Measurements from ENCODE around the gene RAB2B.

RAB2B gene

DNA sequence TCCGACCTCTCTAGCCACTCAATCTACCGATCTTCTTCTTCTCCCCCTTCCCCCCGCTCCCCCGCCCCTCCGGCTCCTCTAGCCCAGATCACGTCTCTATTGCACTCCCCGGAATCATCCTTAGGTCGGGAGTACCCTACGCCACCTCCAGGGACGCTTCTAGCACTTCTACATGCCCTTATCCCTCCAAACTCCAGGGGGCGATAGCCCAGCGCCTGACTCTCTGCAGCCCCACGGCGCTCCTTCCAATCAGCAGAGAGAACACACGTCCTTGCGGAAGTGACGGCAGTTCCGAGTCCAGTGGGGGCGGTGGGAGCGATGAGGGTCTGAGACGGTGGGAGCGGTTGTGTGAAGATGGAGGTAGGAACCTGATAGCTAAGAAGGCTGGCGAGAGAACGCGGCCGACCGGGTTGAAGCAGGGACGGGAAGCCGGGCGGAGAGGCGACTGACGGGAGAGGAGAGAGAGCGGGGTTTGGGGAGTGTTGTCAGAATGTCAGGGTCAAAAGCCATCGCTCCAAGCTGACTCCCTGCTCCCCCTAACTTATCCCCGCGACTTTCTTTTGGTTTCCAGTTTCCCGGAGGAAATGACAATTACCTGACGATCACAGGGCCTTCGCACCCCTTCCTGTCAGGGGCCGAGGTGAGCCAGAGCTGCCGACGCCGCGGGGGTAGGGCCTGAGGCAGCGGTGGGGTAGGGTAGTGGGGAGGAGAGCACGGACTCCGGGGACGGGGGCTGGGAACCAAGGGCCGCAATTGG, at the start of gene RAB2B, which contains the start of gene TOX4:
TSS of gene RAB2B (minus strand) at position 35 of the 757 bp plus-strand sequence. CDS start 87 bp downstream, outside the sequence.
TSS of gene TOX4 (plus strand) at position 271 of the 757 bp plus-strand sequence. CDS start at position 355, 84 bp downstream.
- DNase-seq (ENCODE audit: low spot score), result peak; percentile 94

DNA sequence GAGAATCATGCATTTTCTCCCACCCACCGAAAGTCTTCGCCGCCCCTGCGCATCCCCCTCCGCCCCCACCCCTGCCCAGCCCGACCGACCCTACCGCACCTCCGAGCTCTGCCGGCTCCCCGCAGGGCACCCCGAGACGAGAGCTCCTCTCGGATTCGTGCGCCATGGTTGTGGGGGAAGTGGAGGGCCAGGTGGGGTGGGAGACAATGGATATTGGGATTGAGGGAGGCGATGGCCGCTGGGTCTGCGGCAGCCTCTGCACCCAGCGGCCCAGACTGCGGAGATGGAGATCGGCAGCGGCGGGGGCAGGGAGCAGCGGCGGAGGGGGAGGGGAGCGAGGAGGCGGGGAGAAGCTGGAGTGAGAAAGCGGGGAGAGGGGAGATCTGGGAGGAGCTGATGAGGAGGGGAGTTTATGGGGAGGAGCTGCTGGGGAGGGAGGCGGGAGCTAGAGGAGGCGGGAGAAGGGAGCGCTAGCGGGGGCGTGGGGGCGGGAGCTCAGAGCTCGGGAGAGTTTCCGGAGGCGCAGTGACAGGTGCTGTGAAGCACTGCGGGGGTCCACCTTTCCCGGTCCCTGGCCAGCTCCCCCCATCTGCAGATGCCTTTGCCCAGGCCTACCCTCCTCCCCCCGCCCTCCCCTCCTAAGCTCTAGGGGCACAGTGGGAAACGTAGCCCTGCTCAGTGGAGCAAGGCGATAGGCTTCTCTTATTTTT, 49.4 kb upstream of the RAB2B start, which contains the start of gene SALL2:
TSS of gene SALL2 (minus strand) at position 385 of the 710 bp plus-strand sequence. CDS start at position 166, 219 bp downstream.
- DNase-seq (ENCODE audit: low spot score), result peak; percentile 89

DNA sequence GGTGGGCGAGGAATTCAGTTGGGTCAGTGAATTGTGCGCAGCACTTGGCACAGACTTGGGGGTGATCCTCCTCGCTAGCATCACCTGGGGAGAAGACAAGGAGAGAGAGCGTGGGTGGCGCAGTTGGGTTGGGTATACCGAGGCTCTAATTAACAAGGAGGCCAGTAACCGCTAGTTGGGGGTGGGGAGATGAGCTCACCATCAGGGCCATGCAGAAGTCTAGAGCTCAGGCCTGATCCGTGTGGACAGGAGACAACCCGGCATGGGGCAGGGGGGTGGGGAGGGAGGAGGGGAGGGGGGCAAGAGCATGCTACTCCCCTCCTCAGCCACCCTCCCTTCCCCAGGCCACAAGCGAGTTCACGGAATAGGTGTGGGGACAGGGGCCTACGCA, 48.8 kb upstream of the RAB2B start:
- DNase-seq (ENCODE audit: low spot score), result no peak

DNA sequence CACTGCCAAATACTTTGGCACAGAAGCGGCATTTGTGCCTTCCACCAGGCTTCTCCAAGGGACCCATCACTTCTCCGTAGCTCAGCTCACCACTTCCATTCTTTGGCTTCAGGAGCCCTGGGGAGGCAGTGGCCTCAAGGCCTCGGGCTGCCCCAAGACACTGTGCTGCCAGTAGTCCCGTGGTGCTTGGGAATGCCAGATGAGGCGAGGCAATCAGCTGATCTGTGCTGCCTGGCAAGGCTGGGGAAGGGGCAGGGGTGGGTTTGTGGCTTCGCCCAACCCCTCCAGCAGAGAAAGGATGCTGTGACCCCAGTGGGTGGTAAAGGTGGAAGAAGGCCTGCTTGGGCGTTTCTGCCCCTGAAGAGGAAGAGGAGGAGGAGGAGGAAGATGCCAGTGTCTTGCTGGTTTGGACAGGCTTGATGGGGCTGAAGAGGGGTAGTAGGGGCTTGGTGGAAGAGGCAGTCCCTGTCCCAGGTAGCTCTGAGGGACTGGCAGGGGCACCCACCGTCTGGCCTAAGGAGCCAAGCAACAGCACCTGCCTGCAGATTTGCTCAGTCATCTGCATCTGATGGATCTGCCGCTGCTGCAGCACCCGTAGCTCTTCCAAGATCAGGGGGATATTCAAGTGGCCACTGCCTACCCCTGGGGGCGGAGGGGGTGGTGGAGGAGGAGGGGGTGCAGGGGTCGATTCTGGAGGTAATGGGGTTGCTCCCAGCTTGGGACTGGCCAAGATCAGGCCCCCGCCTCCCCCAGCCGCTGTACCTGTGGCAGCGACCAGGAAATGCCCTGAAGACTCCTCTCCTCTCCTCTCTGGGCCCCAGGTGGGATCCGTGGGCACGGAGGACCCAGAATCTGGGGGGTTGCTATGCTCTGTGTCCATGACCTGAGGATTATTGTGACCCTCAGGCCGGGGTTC, 48.1 kb upstream of the RAB2B start:
- DNase-seq (ENCODE audit: low spot score), result no peak

DNA sequence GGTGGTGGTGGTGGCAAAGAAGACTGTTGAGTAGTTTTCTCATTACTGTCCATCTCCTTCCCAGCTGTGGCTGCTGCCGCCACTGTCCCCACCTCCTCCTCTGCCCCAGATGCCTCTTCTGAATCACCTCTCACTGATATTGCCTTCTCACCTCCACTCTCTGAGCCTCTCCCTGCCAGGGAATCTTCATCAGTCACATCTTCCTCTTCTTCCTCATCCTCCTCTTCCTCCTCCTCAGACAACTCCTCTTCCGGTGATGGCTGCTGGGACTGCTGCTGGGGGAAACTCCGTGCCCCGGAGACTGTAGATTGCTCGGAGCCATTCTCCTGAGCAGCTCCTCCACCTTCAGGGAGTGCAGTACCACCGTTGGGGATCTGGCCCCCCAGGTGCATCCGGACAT, 46.4 kb upstream of the RAB2B start:
- no peak for DNase-seq (ENCODE audit: low spot score)

DNA sequence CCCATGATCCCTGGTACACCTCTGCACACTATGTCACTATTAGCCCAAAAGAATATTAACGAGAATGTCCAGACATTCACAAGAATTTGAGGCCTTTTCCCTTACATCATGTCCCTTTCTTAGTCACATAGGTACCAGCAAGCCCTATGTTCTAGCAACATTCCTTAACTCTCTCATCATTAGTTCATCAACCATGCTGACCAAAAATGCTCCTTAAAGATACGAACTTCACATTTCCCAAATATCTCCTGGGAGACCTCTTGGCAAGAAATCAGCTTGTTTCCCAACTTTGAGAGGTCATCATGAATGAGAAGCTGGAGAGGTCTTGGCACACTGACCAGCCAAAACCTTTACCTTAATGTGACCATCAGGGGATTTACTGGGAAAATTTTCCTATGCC, 44.7 kb upstream of the RAB2B start:
- DNase-seq (ENCODE audit: low spot score), result no peak

DNA sequence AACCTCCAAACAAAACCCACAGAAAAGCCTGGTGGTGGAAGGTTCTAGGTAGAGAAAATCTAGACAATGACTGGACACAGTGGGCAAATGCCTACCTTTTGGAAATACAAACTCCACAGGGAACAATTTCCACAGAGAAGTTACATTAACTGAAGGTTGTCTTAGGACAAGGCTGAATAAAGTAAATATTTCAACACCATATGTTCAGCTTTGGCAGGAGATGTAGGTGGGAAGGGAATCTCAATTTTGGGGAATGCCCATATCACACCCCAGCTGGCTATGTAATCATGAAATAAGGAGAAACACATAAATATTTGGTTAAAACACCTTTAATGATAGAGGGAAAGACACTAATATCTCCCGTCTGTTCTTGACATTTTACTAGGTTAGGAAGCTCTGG, 44.0 kb upstream of the RAB2B start:
- DNase-seq (ENCODE audit: low spot score), result no peak

DNA sequence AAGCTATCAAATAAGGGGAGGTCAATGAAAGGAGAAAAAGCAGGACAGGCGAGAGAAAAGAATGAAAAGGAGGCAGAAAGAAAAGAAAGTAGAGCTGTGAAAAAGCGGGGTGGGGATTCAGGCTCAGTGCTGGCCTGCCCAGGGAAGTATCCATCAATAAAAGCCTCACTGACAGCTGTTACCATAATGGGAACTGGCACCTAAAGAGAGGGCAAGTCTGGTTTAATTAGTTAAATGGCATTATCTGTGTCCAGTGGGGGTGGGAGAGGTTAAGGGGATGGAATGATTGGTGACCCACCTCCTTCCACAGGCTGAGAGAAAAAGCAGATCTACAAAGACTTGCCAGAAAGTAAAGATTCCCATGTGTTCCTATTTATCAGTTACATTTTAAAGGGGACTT, 42.0 kb upstream of the RAB2B start:
- DNase-seq (ENCODE audit: low spot score), result no peak

DNA sequence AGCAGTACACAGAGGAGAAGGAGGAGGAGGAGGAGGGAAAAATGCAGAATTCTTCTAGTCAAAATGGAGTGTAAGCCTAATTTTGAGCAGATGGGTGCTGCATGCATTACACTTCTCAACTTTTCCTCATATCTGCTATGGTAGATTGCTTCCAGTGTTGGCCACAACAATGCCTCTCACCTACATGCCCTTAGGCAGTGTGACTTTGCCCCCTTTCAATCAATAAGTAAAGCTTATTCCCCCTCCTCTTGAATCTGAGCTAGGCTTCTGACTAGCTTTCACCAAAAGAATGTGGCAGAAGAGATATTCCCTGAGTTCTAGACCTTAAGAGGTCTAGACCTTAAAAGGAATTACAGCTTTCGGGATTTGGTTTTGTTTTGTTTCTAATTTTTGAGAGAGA, 37.6 kb upstream of the RAB2B start:
- DNase-seq (ENCODE audit: low spot score), result no peak

DNA sequence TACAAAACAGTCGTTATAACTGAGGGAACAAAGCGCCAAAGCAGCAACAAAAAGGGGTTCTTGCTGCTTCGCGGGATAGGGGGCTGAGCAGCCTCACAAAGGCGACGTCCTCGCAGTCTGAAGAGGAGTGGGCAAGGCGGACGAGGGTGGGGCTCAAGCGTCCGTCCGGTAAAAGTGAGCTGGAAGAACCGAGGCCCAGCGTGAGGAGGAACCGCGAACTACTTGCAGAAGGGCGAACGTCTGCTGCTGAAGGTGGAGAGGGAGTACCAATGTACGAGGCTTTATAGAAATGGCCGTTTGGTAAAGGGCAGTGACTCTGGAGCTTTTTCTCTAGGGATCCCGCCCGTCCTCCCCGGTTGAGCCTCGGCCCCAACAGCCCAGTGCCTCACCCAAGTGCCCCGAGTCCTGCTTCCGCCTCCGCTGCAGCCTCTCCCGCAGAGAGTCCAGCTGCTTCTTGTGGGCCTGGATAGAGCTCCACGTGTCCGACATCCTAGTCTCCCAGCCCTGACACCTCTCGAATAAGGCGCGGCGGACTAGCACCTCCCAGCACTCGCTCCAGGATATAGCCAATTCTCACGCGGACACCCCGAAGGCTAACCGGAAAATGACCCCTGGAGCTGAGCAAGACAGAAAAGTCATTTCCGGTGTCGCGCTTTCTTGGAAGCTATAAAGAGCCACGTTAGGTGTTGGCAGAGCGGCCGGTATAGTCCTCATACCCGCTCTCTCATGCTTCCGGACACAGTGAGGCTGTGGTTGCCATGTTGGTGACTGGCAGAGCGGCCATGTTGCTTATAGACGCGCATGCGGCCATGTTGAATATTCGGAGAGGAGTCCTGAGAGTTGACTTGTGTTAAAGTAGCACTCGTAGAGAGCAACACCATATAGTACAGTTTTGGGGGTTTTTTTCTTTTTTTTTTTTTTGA, 34.2 kb upstream of the RAB2B start, which contains the start of gene METTL3:
TSS of gene METTL3 (minus strand) at position 606 of the 923 bp plus-strand sequence. CDS start at position 489, 117 bp downstream.
- peak; percentile 90 for DNase-seq (ENCODE audit: low spot score)

DNA sequence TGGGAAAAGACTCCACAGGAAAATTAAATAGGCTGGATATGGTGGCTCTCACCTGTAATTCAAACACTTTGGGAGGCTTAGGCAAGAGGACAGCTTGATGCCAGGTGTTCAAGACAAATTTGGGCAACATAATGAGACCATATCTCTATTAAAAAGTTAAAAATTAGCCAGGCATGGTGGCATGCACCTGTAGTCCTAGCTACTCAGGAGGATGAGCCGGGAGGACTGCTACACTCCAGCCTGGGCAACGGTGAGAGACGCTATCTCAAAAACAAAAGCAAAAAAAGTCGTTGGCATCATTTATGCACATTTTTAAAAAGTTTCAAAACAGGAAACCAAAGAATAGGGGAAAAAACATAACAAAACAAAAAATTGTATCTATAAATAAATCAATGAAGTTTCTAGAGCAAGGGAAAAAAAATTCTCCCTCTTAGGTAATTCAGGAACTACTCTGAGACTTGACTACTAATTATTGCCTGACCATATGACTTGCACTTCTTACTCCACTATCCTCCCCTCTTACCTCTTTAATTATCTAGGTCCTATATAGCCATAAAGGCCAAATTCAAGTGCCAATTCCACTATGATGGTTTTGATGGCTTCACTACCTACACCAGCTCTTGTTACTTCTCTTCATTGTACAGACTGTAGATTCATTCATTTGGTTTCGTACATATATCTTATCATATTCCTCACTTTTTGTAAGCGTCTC, 32.8 kb upstream of the RAB2B start:
- no peak for DNase-seq (ENCODE audit: low spot score)

DNA sequence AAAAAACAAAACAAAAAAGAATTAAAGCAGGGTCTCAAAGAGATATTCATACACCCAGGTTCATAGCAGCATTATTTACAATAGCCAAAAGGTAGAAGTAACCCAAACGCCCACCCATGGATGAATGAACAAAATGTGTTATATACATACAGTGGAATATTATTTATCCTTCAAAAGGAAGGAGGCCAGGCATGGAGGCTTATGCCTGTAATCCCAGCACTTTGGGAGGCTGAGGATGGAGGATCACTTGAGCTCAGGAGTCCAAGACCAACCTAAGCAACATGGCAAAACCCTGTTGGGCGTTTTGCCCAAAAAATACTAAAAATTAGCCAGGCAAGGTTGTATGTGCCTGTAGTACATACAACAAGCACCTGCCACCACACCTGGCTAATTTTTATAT, 29.8 kb upstream of the RAB2B start:
- no peak for DNase-seq (ENCODE audit: low spot score)

DNA sequence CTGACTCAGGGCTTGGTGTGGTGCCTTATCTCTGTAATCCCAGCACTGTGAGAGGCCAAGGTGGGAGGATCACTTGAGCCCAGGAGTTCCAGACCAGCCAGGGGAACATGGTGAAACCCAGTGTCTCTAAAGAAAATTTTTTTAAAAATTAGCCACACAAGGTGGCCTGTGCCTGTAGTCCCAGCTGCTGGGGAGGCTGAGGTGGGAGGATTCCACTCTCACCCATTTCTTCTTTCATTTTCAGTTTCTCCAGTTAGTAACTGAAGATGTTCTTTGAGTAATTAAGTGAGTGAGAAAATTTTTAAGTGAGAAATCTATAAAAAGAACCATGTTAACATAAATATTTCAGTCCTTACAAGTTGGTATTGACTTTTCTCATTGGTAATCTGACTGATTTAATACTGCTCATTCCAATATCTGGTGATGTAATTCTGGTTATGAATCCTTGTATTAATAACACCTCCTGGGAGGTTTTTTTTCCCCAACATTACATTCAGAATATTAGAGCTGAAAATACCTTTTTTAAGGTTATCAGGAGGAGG, 28.3 kb upstream of the RAB2B start:
- no peak for DNase-seq (ENCODE audit: low spot score)

DNA sequence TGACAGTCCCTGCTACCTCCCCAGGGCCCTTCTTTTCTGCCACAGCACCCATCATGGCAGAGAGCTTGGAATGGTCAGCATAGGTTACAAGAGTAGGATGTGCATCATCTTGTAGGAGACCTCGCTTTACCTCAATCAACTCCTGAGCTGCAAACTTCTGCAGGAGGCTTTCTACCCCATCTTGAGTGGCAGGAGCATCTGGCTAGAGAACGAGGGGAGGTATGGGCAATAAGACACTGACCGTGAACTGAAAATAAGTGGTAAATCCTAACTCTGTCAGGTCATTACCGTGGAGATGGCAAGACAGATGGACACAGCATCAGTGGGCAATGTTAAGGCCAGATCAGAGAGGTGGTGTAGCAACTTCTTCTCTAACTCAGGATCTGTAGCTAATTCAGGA, 26.6 kb upstream of the RAB2B start:
- no peak for DNase-seq (ENCODE audit: low spot score)

DNA sequence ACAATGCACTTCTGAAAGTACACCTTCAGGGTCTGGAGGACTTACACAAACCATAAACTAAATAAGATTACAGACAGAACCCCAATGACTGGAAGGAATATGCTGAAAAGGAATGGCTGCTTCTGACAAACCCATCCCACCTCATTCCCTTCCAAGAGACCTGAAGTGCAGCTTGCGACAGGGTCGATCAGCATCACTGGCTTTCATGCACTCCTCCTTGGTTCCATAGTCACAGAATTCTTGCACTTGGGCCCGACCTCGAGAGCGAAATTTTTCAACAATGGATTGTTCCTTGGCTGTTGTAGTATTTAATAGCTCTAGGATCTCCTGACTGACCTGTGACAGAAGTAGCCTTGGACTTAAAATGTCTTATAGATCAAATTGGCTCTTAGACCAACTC, 24.8 kb upstream of the RAB2B start:
- no peak for DNase-seq (ENCODE audit: low spot score)

DNA sequence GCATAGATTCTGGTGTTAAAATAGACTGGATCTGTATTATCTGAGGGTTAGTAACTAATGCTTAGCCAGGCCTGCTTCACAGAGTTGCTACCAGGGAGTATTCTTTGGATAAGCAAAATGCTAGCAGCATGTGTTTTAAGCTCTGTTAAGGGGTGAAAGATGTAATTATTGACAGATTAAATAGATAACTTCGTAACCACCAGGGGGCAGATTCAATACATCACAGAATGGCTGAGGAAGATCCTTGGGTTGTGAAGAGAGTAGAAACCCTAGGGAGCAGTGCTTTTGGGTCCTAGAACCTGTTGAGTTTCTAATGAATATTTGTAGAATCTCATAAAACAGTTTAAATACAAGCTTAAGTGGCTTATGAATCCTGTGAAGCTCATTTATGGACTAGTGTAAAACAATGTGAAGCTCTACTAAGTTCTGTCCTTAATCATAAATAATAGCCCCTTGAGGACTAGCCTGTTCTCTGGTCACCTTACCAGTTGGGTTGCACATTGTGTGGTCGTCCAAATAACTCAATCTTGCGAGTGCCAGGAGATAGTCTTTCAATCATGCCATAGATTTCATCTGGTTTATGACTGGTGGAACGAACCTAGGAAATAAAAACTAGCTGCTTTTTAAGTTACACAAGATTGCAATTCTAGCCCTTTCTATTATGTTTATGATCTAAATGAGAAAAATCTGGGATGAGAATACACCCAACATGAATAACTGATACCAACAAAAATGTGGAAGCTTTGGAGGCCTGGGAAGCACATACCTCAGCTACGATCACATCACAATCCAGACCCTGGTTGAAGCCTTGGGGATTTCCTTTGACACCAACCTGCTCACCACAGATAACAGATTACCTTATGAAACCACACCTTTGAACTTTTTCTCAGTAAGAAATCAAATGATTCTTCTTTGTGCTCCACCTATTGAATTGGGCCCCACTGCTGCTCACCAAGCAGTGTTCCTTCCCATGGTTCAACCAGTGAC, 22.1 kb upstream of the RAB2B start:
- DNase-seq (ENCODE audit: low spot score), result peak; percentile 64

DNA sequence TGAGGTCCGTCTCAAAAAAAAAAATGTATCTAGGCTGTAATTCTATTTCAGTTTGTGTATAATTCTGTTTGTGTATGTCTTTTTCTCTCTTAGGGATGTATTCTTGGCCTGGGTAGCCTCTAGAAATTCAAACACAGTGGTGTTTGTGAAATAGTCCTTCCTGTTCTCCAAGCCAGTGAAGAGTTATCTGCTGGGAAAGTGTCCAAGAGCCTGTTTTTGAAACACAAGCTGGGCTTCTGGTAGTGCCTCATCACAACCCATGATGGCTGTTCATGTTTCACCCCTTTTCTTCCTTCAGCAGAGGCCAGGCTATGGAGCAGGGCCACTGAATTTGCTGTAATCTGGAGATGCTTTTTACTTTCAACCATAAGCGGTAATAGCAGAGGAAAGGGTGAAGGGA, 19.7 kb upstream of the RAB2B start:
- DNase-seq (ENCODE audit: low spot score), result no peak

DNA sequence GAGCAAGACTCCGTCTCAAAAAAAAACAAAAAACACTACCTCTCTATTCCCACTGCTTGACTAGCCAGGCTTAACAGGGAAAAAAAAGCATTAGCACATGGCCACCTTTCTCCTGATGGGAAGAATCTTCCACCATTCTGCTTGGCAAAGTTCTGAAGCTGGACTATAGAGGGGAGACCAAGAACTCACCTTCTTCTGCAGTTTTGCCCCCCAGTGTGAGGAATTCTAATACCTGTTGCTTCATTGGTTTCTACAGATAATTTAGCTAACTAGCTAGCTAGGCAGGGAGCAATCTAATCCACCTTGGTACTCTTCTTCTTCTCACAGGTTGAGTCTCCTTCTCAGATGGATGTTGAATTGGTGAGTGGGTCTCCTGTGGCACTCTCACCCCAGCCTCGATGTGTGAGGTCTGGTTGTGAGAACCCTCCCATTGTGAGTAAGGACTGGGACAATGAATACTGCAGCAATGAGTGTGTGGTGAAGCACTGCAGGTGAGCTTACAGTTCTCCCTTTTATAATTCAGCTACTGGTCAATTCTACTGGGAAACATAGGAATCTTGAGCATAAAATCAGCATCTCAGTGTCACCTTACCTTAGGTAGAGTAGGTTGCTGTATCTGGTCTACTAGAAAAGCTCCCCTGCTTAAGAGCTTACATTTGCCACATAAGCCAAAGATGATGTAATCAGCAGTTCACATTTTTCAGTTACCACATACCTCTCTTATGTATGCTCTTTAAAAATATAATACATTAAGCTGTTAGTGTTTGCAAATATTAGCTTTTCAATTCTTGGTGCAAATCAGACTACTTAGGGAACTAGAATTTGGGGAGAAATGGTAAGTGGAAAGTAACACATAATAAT, 18.4 kb upstream of the RAB2B start:
- no peak for DNase-seq (ENCODE audit: low spot score)
